GM21786 (cell line): ENCODE results near the gene USHBP1.

ENCODE experiments used
- ATAC-seq: cut with Tn5 transposase; IDR thresholded peaks from one replicate; pipeline ENCODE4 v1.9.1; 2021; ENCODE audit not compliant: unreplicated experiment

USHBP1 gene

GRCh38 chr19:17242431-17243208 lies 21.9 kb downstream of the USHBP1 start:
- ATAC-seq = no peak

DNA sequence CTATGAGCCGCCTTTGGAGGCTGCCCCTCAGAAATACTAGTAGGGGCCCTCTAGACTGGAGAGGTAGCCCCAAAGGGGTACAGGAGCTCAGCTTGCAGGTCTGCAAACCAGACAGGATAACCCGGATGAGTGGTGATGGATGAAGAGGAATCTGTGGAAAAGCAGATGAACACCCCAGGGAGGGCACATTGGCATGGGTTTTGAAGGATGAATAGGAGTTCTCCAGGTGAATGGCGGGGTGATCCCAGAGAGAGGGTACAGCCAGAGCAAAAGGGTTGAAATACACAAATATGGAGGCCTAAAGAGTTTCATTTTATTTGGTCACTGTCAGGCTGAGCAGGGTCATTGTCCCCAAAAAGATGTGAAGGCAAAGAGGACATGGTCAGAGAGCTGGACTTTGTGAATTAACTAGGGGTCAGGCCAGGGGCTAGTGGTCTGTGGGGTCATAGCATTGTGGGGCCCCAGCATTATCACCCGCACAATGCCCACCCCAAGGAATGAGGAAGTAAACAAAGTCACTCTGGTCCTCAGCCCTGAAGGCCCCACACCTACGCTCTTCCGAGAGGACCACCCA lies 23.6 kb downstream of the USHBP1 start:
- ATAC-seq = no peak

- no peak for ATAC-seq
Measured at GRCh38 chr19:17240062-17240752, 24.3 kb downstream of the USHBP1 start.

- ATAC-seq = no peak
Measured at GRCh38 chr19:17237747-17238706, 26.5 kb downstream of the USHBP1 start.

GRCh38 chr19:17236811-17237543 lies 27.6 kb downstream of the USHBP1 start:
- ATAC-seq = no peak

DNA sequence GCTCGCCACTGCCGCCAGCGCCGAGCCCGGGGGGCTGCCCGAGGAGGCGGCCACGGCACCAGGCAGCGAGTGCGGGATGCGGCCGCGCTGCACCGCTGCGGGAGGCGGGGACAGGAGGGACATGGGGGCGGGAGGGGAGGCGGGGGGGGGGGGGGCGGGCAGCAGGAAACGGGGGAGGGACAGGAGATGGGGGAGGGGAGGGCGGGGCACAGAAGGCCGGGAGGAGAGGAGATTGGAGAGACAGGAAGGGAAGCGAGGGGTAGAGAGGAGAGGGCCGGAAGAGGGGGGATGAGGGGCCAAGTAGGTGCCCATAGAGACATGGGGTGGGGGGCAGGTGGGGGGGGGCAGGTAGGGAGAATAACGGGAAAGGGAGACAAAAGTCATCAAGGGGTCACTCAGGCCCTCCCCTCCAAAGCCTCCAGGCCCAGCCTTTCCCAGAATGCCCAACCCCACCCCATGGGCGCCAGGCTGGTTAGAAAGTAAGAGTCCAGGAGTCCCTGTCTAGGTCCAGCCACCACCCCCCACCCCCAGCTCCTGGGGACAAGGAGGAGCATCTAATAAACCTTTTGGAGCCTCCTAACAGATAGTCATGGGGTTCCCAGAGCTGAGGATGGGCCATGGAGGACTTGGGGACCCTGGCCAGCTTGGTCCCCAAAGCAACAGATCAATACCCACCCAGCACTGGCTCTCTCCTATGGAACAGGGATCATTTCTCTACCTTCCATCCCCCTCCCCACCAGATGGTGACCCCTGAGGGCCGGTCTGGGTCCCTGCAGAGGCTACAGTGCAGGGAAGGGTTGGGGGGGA lies 28.4 kb downstream of the USHBP1 start:
- no peak for ATAC-seq

- ATAC-seq = no peak
Measured at GRCh38 chr19:17235300-17235970, 29.1 kb downstream of the USHBP1 start.

DNA sequence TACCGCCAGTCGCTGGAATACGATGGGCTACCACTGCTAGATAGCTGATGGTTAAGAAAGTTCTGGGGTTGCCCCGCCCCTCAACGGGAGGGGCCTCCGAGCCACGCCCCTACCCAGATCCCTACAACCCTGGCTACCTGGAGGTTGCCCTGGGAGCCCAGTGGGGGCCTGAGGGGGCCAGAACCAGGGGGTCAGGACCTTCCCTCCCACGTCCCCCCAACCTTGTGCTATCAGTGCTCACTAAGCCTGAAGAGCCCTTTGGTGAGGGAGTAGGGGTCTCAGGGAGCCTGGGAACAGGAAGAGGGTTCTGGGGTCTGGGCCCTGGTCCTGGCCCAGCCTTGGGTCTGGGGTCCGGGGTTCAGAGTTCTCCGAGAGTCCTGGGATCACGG lies 29.6 kb downstream of the USHBP1 start:
- ATAC-seq = peak; percentile 60

DNA sequence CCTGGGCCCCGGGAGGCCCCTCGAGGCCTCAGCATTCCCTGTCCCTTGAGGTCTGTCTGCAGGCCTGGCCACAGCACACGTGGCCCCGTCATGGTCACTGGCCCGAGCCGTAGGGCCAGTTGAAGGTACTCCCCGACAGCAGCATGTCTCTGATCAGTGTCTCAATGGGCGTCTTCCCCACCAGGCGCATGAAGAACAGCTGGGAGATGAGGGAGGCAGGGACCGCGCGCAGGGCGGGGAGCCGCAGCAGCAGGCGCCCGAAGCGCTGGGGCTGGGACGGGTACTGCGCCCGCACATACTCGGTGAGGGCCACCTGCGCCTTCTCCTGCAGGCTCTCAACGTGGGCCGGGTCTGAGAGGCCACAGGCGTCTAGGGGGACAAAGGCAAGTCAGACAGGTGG lies 32.3 kb downstream of the USHBP1 start:
- ATAC-seq = no peak

- no peak for ATAC-seq
Measured at GRCh38 chr19:17229890-17230289, 34.7 kb downstream of the USHBP1 start.

- ATAC-seq = no peak
Measured at GRCh38 chr19:17227798-17228367, 36.7 kb downstream of the USHBP1 start.

GRCh38 chr19:17226002-17226933 lies 38.3 kb downstream of the USHBP1 start, which contains the start of gene OCEL1:
TSS of gene OCEL1 (plus strand) at chr19:17226226. CDS start at chr19:17226248, 22 bp downstream.
- peak; percentile 93 for ATAC-seq

- no peak for ATAC-seq
Measured at GRCh38 chr19:17225053-17225452, 39.5 kb downstream of the USHBP1 start.

DNA sequence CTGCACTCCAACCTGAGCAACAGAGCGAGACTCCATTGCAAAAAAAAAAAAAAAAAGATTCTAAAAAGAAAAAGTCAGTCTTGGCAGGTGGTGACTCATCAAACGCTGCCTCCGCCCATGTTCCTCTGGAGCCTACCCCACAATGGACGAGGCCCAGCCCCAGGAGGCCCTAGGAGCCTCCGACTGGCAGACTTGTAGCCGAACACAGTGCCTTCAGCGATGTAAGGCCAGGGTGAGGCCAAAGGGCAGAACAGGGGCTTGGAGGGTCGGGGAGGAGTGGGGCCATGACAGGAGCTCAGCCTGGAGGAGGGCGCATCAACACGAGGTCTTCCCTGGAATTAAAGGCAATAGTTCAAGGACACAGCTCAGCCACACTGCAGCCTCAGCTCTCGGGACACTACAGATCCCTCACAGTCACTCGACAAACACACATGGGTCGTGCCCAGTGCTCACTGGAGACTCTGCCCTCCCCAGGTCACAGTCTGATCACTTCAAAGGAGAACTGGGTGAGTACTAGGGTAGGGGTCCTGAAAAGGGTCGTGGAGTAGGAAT lies 44.3 kb downstream of the USHBP1 start:
- no peak for ATAC-seq

GRCh38 chr19:17219286-17219685 lies 45.3 kb downstream of the USHBP1 start:
- no peak for ATAC-seq

DNA sequence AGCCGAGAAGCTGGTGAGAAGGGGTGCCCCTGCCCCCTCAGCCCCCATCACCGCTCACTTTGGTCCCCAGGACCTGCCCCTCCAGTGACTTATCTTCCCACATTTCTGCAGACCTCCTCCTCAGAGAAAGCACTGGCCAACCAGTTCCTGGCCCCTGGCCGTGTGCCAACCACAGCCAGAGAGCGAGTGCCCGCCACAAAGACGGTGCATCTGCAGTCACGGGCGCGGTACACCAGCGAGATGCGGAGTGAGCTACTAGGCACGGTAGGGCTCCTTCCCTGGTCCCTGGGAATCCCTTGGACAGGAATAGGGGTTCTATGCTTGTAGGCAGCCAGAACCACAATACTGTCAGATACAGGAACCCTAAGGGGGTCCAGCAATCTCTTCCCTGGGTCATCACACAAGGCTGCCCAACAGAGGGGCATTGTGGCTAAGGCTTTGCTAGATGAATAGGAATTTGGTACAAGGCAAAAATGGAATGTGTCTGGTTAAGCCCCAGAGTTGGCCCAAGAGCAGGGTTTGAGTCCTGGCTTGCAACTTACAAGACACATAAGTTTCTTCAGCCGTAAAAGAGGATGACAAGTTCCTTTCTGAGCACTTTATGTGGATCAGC lies 48.4 kb downstream of the USHBP1 start:
- ATAC-seq = no peak
